IMR-90 (cell line): ENCODE results near the gene IL36RN. TPM values are rescaled to one million over a fixed set of nuclear protein-coding genes. Genes with fewer than 3 reads are reported as not detected.

Experiments used
- ATAC-seq: fragments of 200-7000 bp; cut with Tn5 transposase; 2 replicates; pipeline ENCODE4 v1.9.1; 2020; ENCODE audit warnings: low read depth, mild to moderate bottlenecking, moderate library complexity
- BruUV-seq: library from RNA; stranded (reverse); fragments of 400-500 nt; replicated peaks from 2 replicates; lab custom pipeline; 2021; lab: Mats Ljungman, UMichigan
- CTCF ChIA-PET: fragments of 300-600 bp; formaldehyde crosslinking; extraction: SDS; loops from one replicate; lab custom pipeline; 2021; ENCODE audit warnings: antibody characterized with exemption; lab: Yijun Ruan, JAX
- POLR2A ChIA-PET: fragments of 300-600 bp; sonication (Branson Sonifier 250); formaldehyde crosslinking; loops from one replicate; lab custom pipeline; 2022; ENCODE audit warnings: antibody characterized with exemption; ENCODE audit not compliant: unreplicated experiment; lab: Charles Lee
- DNase-seq: peaks from one replicate; pipeline ENCODE4 v3.0.0; 2013
- H2AFZ ChIP-seq: replicated peaks from 2 replicates; pipeline ENCODE3; 2013; ENCODE audit warnings: low read length, mild to moderate bottlenecking; ENCODE audit not compliant: poor library complexity
- H2AK5ac ChIP-seq: 2 replicates; pipeline ENCODE4 v1.6.1; 2013; ENCODE audit warnings: low read depth, low read length, inconsistent platforms
- H2AK9ac ChIP-seq: replicated peaks from 2 replicates; pipeline ENCODE3; 2013; ENCODE audit warnings: mild to moderate bottlenecking, low read depth, low read length, moderate library complexity; ENCODE audit not compliant: poor library complexity
- H2BK120ac ChIP-seq: 2 replicates; pipeline ENCODE4 v1.6.1; 2013; ENCODE audit warnings: low read depth, low read length, inconsistent platforms
- H2BK15ac ChIP-seq: 3 replicates; pipeline ENCODE4 v1.6.1; 2013; ENCODE audit warnings: low read depth, low read length, inconsistent platforms
- H2BK20ac ChIP-seq: 2 replicates; pipeline ENCODE4 v1.6.1; 2013; ENCODE audit warnings: low read depth, mild to moderate bottlenecking, inconsistent platforms, low read length, moderate library complexity
- H2BK5ac ChIP-seq: 2 replicates; pipeline ENCODE4 v1.6.1; 2013; ENCODE audit warnings: mild to moderate bottlenecking, low read depth, low read length, inconsistent platforms; ENCODE audit not compliant: poor library complexity, severe bottlenecking
- H3K14ac ChIP-seq: replicated peaks from 2 replicates; pipeline ENCODE4 v1.6.1; 2013; ENCODE audit warnings: low read depth, low read length, inconsistent platforms
- H3K18ac ChIP-seq: 2 replicates; pipeline ENCODE4 v1.6.1; 2013; ENCODE audit warnings: low read depth, low read length, control low read depth
- H3K23ac ChIP-seq: 2 replicates; pipeline ENCODE4 v1.6.1; 2013; ENCODE audit warnings: low read depth, low read length, inconsistent platforms
- H3K27ac ChIP-seq: 2 replicates; pipeline ENCODE4 v1.5.1; 2013; ENCODE audit warnings: mild to moderate bottlenecking, control low read depth, low read length; ENCODE audit not compliant: insufficient read depth
- H3K27me3 ChIP-seq: 2 replicates; pipeline ENCODE4 v1.6.1; 2013; ENCODE audit warnings: low read length; ENCODE audit not compliant: control insufficient read depth, insufficient read depth
- H3K36me3 ChIP-seq: 2 replicates; pipeline ENCODE4 v1.6.1; 2013; ENCODE audit warnings: low read length, mixed read lengths; ENCODE audit not compliant: control insufficient read depth, insufficient read depth
- H3K4ac ChIP-seq: 2 replicates; pipeline ENCODE4 v1.6.1; 2013; ENCODE audit warnings: low read depth, low read length, inconsistent platforms
- H3K4me1 ChIP-seq: 2 replicates; pipeline ENCODE4 v1.6.1; 2013; ENCODE audit warnings: low read length, mixed read lengths; ENCODE audit not compliant: control insufficient read depth, insufficient read depth
- H3K4me2 ChIP-seq: 2 replicates; pipeline ENCODE4 v1.6.1; 2013; ENCODE audit warnings: low read depth, mild to moderate bottlenecking, control low read depth, low read length, moderate library complexity
- H3K4me3 ChIP-seq: 2 replicates; pipeline ENCODE4 v1.5.1; 2013; ENCODE audit warnings: low read depth, mild to moderate bottlenecking, control low read depth, low read length, moderate library complexity; ENCODE audit not compliant: insufficient read depth
- H3K56ac ChIP-seq: 2 replicates; pipeline ENCODE4 v1.6.1; 2013; ENCODE audit warnings: low read length, inconsistent platforms; ENCODE audit not compliant: insufficient read depth; ENCODE audit errors: extremely low read depth
- H3K79me1 ChIP-seq, 2 experiments: 2 replicates each; pipeline ENCODE4 v1.6.1; 2013; ENCODE audit warnings: low read length in 2 of 2, inconsistent platforms in 1 of 2, low read depth in 1 of 2
- H3K9ac ChIP-seq: 2 replicates; pipeline ENCODE4 v1.6.1; 2013; ENCODE audit warnings: low read depth, low read length, control low read depth
- H3K9me1 ChIP-seq: 2 replicates; pipeline ENCODE4 v1.6.1; 2013; ENCODE audit warnings: low read length, inconsistent platforms; ENCODE audit not compliant: insufficient read depth
- H3K9me3 ChIP-seq: 2 replicates; pipeline ENCODE4 v1.6.1; 2013; ENCODE audit warnings: low read length; ENCODE audit not compliant: control insufficient read depth, insufficient read depth
- H4K20me1 ChIP-seq: 2 replicates; pipeline ENCODE4 v1.6.1; 2013; ENCODE audit warnings: low read length, inconsistent platforms; ENCODE audit not compliant: insufficient read depth
- H4K5ac ChIP-seq: 2 replicates; pipeline ENCODE4 v1.6.1; 2013; ENCODE audit warnings: mild to moderate bottlenecking, low read depth, low read length, control low read depth
- H4K8ac ChIP-seq, 2 experiments: 2 replicates each; pipeline ENCODE4 v1.6.1; 2013; ENCODE audit warnings: low read depth in 2 of 2, low read length in 2 of 2, control low read depth in 1 of 2, inconsistent platforms in 1 of 2
- H4K91ac ChIP-seq: 2 replicates; pipeline ENCODE4 v1.6.1; 2013; ENCODE audit warnings: low read depth, low read length, inconsistent platforms; ENCODE audit not compliant: insufficient read depth
- BHLHE40 ChIP-seq: fragments of 150-350 bp; IDR thresholded peaks from 2 replicates; pipeline ENCODE4 v1.6.1; 2016; ENCODE audit warnings: mild to moderate bottlenecking, low read depth, low read length
- CEBPB ChIP-seq: IDR thresholded peaks from 2 replicates; pipeline ENCODE4 v1.6.1; 2012; ENCODE audit warnings: low read depth, low read length, improper control_type of control experiment
- CHD1 ChIP-seq: IDR thresholded peaks from 2 replicates; pipeline ENCODE4 v1.6.1; 2012; ENCODE audit warnings: low read depth, low read length, improper control_type of control experiment
- FOS ChIP-seq: fragments of 150-350 bp; IDR thresholded peaks from 2 replicates; pipeline ENCODE4 v1.6.1; 2016; ENCODE audit warnings: low read depth, low read length
- MAFK ChIP-seq: IDR thresholded peaks from 2 replicates; pipeline ENCODE4 v1.6.1; 2012; ENCODE audit warnings: low read depth, low read length, improper control_type of control experiment
- MAZ ChIP-seq: IDR thresholded peaks from 2 replicates; pipeline ENCODE4 v1.6.1; 2012; ENCODE audit warnings: low read depth, mild to moderate bottlenecking, low read length, improper control_type of control experiment, moderate library complexity, borderline replicate concordance
- MXI1 ChIP-seq: IDR thresholded peaks from 2 replicates; pipeline ENCODE4 v1.6.1; 2012; ENCODE audit warnings: low read depth, mild to moderate bottlenecking, low read length, moderate library complexity, borderline replicate concordance
- NFE2L2 ChIP-seq: fragments of 150-350 bp; IDR thresholded peaks from 2 replicates; pipeline ENCODE4 v1.6.1; 2016; ENCODE audit warnings: low read depth, mild to moderate bottlenecking, low read length
- POLR2A ChIP-seq: IDR thresholded peaks from 2 replicates; pipeline ENCODE4 v1.6.1; 2012; ENCODE audit warnings: mild to moderate bottlenecking, low read depth, low read length
- RAD21 ChIP-seq: IDR thresholded peaks from 2 replicates; pipeline ENCODE4 v1.6.1; 2012; ENCODE audit warnings: low read length, improper control_type of control experiment
- RCOR1 ChIP-seq: IDR thresholded peaks from 2 replicates; pipeline ENCODE4 v1.6.1; 2012; ENCODE audit warnings: mild to moderate bottlenecking, low read length, improper control_type of control experiment; ENCODE audit not compliant: insufficient replicate concordance
- RFX5 ChIP-seq: IDR thresholded peaks from 2 replicates; pipeline ENCODE4 v1.8.0; 2012; ENCODE audit warnings: low read depth, mild to moderate bottlenecking, low read length, moderate library complexity
- SMC3 ChIP-seq: fragments of 150-350 bp; IDR thresholded peaks from 2 replicates; pipeline ENCODE4 v1.6.1; 2016; ENCODE audit warnings: low read depth, mild to moderate bottlenecking, antibody characterized with exemption, low read length, moderate library complexity
- WGBS, 2 experiments: methylation state at CpG; one replicate each; pipeline versions ENCODE4 v1.1.5 to v1.1.7; 2013; ENCODE audit warnings: missing lambda C conversion rate in 2 of 2; ENCODE audit not compliant: insufficient read length in 1 of 2; ENCODE audit errors: extremely low coverage in 2 of 2; 5-methylcytosine and 5-hydroxymethylcytosine counted together
- dilution Hi-C: fragments of 300-500 bp; cut with HindIII; formaldehyde crosslinking; loops from one replicate; pipeline ENCODE4 v1.14.3; 2018; ENCODE audit warnings: low sequenced_read_pairs; ENCODE audit not compliant: unreplicated experiment
- in situ Hi-C: fragments of 300-500 bp; cut with MboI; formaldehyde crosslinking; loops from 3 replicates; pipeline ENCODE4 v1.14.3; 2019; ENCODE audit warnings: low sequenced_read_pairs, inconsistent platforms, mixed read lengths
- intact Hi-C: fragments of 100-400 bp; cut with micrococcal nuclease; formaldehyde crosslinking; loops from 2 replicates; pipeline ENCODE4 v1.10.0; 2022
- polyA plus RNA-seq, 3 experiments: library from polyadenylated mRNA; depleted of rRNA; stranded (reverse); fragments of >200 nt; gene quantifications; 2 replicates each; pipeline ENCODE4 v1.2.3, GENCODE V29; 2012; ENCODE audit warnings: low replicate concordance in 1 of 3
- total RNA-seq: library from RNA; depleted of rRNA; stranded (reverse); fragments of >200 nt; gene quantifications from 2 replicates; pipeline ENCODE4 v1.2.3, GENCODE V29; 2012
- TF ChIP-seq, protein P1 (sequence below): fragments of 150-350 bp; IDR thresholded peaks from 2 replicates; pipeline ENCODE4 v1.6.1; 2016; ENCODE audit warnings: low read depth, mild to moderate bottlenecking, low read length, moderate library complexity, borderline replicate concordance
- TF ChIP-seq, protein P2 (sequence below): conservative IDR thresholded peaks from 2 replicates; pipeline ENCODE4 v1.5.1; 2012; ENCODE audit warnings: mild to moderate bottlenecking, low read depth, low read length, improper control_type of control experiment
- TF ChIP-seq, protein P3 (sequence below): fragments of 150-350 bp; IDR thresholded peaks from 2 replicates; pipeline ENCODE4 v1.6.1; 2017; ENCODE audit warnings: mild to moderate bottlenecking, antibody characterized with exemption, low read length, low read depth

The IL36RN gene
- total and polyA plus RNA-seq, 2 of the 4 experiments (the other 2 are of a cell fraction): not detected

- dilution Hi-C loops: no loop called here
Measured at GRCh38 chr2:113085542-113085941, 26.5 kb downstream of the IL36RN start.

More at GRCh38 chr2:113085542-113085941, 26.5 kb downstream of the IL36RN start:
- Histone ChIP-seq H2AK5ac (no peak overlapping the region), H3K4ac (no peak overlapping the region), H4K20me1 (no peaks in the 10 kb centered on the region), H3K4me3 (no peak overlapping the region), H2AK9ac (no peak overlapping the region), H3K9ac (no peak overlapping the region), H3K23ac (no peak overlapping the region), H4K91ac (no peak overlapping the region), H3K79me1 (no peaks in the 10 kb centered on the region), H3K36me3 (no peaks in the 10 kb centered on the region), H3K27ac (no peak overlapping the region), H2BK120ac (no peak overlapping the region), H4K5ac (no peak overlapping the region), H4K8ac (no peak overlapping the region), H2BK5ac (no peak overlapping the region), H3K14ac (no peak overlapping the region), H3K18ac (no peak overlapping the region), H3K4me1 (no peaks in the 10 kb centered on the region), H2BK15ac (no peak overlapping the region), H3K56ac (no peak overlapping the region), H3K4me2 (no peak overlapping the region), H3K9me3 (no peaks in the 10 kb centered on the region), H2AFZ (no peak overlapping the region), H3K27me3 (peaks cover 12% of the 10 kb centered on the region), H2BK20ac (no peak overlapping the region), H3K9me1 (no peaks in the 10 kb centered on the region)
- TF ChIP-seq CHD1 (no peak), MXI1 (no peak), RFX5 (no peak), CEBPB (no peak), MAZ (no peak), MAFK (no peak), NFE2L2 (no peak), FOS (no peak), SMC3 (no peak), POLR2A (no peak), RAD21 (no peak), RCOR1 (no peak), BHLHE40 (no peak)
- TF ChIP-seq, protein P1, sequence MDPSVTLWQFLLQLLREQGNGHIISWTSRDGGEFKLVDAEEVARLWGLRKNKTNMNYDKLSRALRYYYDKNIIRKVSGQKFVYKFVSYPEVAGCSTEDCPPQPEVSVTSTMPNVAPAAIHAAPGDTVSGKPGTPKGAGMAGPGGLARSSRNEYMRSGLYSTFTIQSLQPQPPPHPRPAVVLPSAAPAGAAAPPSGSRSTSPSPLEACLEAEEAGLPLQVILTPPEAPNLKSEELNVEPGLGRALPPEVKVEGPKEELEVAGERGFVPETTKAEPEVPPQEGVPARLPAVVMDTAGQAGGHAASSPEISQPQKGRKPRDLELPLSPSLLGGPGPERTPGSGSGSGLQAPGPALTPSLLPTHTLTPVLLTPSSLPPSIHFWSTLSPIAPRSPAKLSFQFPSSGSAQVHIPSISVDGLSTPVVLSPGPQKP: no peak
- TF ChIP-seq, protein P2, sequence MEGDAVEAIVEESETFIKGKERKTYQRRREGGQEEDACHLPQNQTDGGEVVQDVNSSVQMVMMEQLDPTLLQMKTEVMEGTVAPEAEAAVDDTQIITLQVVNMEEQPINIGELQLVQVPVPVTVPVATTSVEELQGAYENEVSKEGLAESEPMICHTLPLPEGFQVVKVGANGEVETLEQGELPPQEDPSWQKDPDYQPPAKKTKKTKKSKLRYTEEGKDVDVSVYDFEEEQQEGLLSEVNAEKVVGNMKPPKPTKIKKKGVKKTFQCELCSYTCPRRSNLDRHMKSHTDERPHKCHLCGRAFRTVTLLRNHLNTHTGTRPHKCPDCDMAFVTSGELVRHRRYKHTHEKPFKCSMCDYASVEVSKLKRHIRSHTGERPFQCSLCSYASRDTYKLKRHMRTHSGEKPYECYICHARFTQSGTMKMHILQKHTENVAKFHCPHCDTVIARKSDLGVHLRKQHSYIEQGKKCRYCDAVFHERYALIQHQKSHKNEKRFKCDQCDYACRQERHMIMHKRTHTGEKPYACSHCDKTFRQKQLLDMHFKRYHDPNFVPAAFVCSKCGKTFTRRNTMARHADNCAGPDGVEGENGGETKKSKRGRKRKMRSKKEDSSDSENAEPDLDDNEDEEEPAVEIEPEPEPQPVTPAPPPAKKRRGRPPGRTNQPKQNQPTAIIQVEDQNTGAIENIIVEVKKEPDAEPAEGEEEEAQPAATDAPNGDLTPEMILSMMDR: no peak
- TF ChIP-seq, protein P3, sequence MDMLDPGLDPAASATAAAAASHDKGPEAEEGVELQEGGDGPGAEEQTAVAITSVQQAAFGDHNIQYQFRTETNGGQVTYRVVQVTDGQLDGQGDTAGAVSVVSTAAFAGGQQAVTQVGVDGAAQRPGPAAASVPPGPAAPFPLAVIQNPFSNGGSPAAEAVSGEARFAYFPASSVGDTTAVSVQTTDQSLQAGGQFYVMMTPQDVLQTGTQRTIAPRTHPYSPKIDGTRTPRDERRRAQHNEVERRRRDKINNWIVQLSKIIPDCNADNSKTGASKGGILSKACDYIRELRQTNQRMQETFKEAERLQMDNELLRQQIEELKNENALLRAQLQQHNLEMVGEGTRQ: no peak
- POLR2A ChIA-PET: no interaction called here
- no TSS peak for BruUV-seq
- DNase-seq (no peak), ATAC-seq (no peak)
- WGBS, 2 experiments: no CpG with 5 or more reads among the region's 2 CpGs
- in situ Hi-C loops (no loop called here), intact Hi-C loops (no loop called here)
- CTCF ChIA-PET: no interaction called here
